ENCODE results near the gene RCN1. TPM values are rescaled to one million over a fixed set of nuclear protein-coding genes. Genes with fewer than 3 reads are reported as not detected.

RCN1 gene
- total RNA-seq (2022; extraction: Qiagen RNA extraction) = 163 to 173 TPM (median 165 TPM) in 5 replicates

GRCh38 chr11:32090545-32091370 is at the start of gene RCN1:
TSS of gene RCN1 (plus strand) at chr11:32091074. CDS start at chr11:32091197, 123 bp downstream.

All from A549 treated with AZD2906 at 1 μM for 4 hours (cell line).